Measurements from ENCODE around the gene TIMM10.

Gene TIMM10

GRCh38 chr11:57502376-57502775 lies 28.2 kb downstream of the TIMM10 start:
- DNase-seq: no peak

GRCh38 chr11:57501953-57502352 lies 28.6 kb downstream of the TIMM10 start:
- DNase-seq: no peak

GRCh38 chr11:57500926-57501325 lies 29.6 kb downstream of the TIMM10 start:
- DNase-seq: no peak

- no peak for DNase-seq
Measured at GRCh38 chr11:57500515-57500914, 30.0 kb downstream of the TIMM10 start.

GRCh38 chr11:57499983-57500461 lies 30.5 kb downstream of the TIMM10 start:
- no peak for DNase-seq

GRCh38 chr11:57499413-57499982 lies 31.1 kb downstream of the TIMM10 start:
- DNase-seq: peak; percentile 92 to 95 (median 93)

- no peak for DNase-seq
Measured at GRCh38 chr11:57498540-57498939, 32.0 kb downstream of the TIMM10 start.

GRCh38 chr11:57497303-57498247 lies 33.0 kb downstream of the TIMM10 start:
- DNase-seq: no peak

- DNase-seq: no peak
Measured at GRCh38 chr11:57496109-57496820, 34.3 kb downstream of the TIMM10 start.

- DNase-seq: peak; percentile 11 to 57 (median 28)
Measured at GRCh38 chr11:57493507-57494503, 36.7 kb downstream of the TIMM10 start.

- DNase-seq: peak; percentile 74 to 85 (median 80)
Measured at GRCh38 chr11:57491371-57492061, 39.0 kb downstream of the TIMM10 start.

GRCh38 chr11:57490456-57491248 lies 39.9 kb downstream of the TIMM10 start:
- DNase-seq: peak; percentile 63 to 82 (median 74)

- no peak for DNase-seq
Measured at GRCh38 chr11:57487920-57488659, 42.5 kb downstream of the TIMM10 start.

- no peak for DNase-seq
Measured at GRCh38 chr11:57487021-57487778, 43.4 kb downstream of the TIMM10 start.

GRCh38 chr11:57485217-57485990 lies 45.1 kb downstream of the TIMM10 start:
- peak; percentile 89 to 96 (median 91) for DNase-seq

- peak; percentile 65 to 84 (median 80) for DNase-seq
Measured at GRCh38 chr11:57484141-57484710, 46.3 kb downstream of the TIMM10 start.

GRCh38 chr11:57483562-57483918 lies 47.0 kb downstream of the TIMM10 start:
- no peak for DNase-seq

Measured in suppressor macrophage (primary cell).